IMR-90 (cell line): Measurements from ENCODE around the gene GPR142. TPM values are rescaled to one million over a fixed set of nuclear protein-coding genes. Genes with fewer than 3 reads are reported as not detected.

Experiments used
- ATAC-seq: fragments of 200-7000 bp; cut with Tn5 transposase; 2 replicates; pipeline ENCODE4 v1.9.1; 2020; ENCODE audit warnings: low read depth, mild to moderate bottlenecking, moderate library complexity
- BruUV-seq: library from RNA; stranded (reverse); fragments of 400-500 nt; replicated peaks from 2 replicates; lab custom pipeline; 2021; lab: Mats Ljungman, UMichigan
- CTCF ChIA-PET: fragments of 300-600 bp; formaldehyde crosslinking; extraction: SDS; loops from one replicate; lab custom pipeline; 2021; ENCODE audit warnings: antibody characterized with exemption; lab: Yijun Ruan, JAX
- POLR2A ChIA-PET: fragments of 300-600 bp; sonication (Branson Sonifier 250); formaldehyde crosslinking; loops from one replicate; lab custom pipeline; 2022; ENCODE audit warnings: antibody characterized with exemption; ENCODE audit not compliant: unreplicated experiment; lab: Charles Lee
- DNase-seq: peaks from one replicate; pipeline ENCODE4 v3.0.0; 2013
- H2AFZ ChIP-seq: replicated peaks from 2 replicates; pipeline ENCODE3; 2013; ENCODE audit warnings: low read length, mild to moderate bottlenecking; ENCODE audit not compliant: poor library complexity
- H2AK5ac ChIP-seq: 2 replicates; pipeline ENCODE4 v1.6.1; 2013; ENCODE audit warnings: low read depth, low read length, inconsistent platforms
- H2AK9ac ChIP-seq: replicated peaks from 2 replicates; pipeline ENCODE3; 2013; ENCODE audit warnings: mild to moderate bottlenecking, low read depth, low read length, moderate library complexity; ENCODE audit not compliant: poor library complexity
- H2BK120ac ChIP-seq: 2 replicates; pipeline ENCODE4 v1.6.1; 2013; ENCODE audit warnings: low read depth, low read length, inconsistent platforms
- H2BK15ac ChIP-seq: 3 replicates; pipeline ENCODE4 v1.6.1; 2013; ENCODE audit warnings: low read depth, low read length, inconsistent platforms
- H2BK20ac ChIP-seq: 2 replicates; pipeline ENCODE4 v1.6.1; 2013; ENCODE audit warnings: low read depth, mild to moderate bottlenecking, inconsistent platforms, low read length, moderate library complexity
- H2BK5ac ChIP-seq: 2 replicates; pipeline ENCODE4 v1.6.1; 2013; ENCODE audit warnings: mild to moderate bottlenecking, low read depth, low read length, inconsistent platforms; ENCODE audit not compliant: poor library complexity, severe bottlenecking
- H3K14ac ChIP-seq: replicated peaks from 2 replicates; pipeline ENCODE4 v1.6.1; 2013; ENCODE audit warnings: low read depth, low read length, inconsistent platforms
- H3K18ac ChIP-seq: 2 replicates; pipeline ENCODE4 v1.6.1; 2013; ENCODE audit warnings: low read depth, low read length, control low read depth
- H3K23ac ChIP-seq: 2 replicates; pipeline ENCODE4 v1.6.1; 2013; ENCODE audit warnings: low read depth, low read length, inconsistent platforms
- H3K27ac ChIP-seq: 2 replicates; pipeline ENCODE4 v1.5.1; 2013; ENCODE audit warnings: mild to moderate bottlenecking, control low read depth, low read length; ENCODE audit not compliant: insufficient read depth
- H3K27me3 ChIP-seq: 2 replicates; pipeline ENCODE4 v1.6.1; 2013; ENCODE audit warnings: low read length; ENCODE audit not compliant: control insufficient read depth, insufficient read depth
- H3K36me3 ChIP-seq: 2 replicates; pipeline ENCODE4 v1.6.1; 2013; ENCODE audit warnings: low read length, mixed read lengths; ENCODE audit not compliant: control insufficient read depth, insufficient read depth
- H3K4ac ChIP-seq: 2 replicates; pipeline ENCODE4 v1.6.1; 2013; ENCODE audit warnings: low read depth, low read length, inconsistent platforms
- H3K4me1 ChIP-seq: 2 replicates; pipeline ENCODE4 v1.6.1; 2013; ENCODE audit warnings: low read length, mixed read lengths; ENCODE audit not compliant: control insufficient read depth, insufficient read depth
- H3K4me2 ChIP-seq: 2 replicates; pipeline ENCODE4 v1.6.1; 2013; ENCODE audit warnings: low read depth, mild to moderate bottlenecking, control low read depth, low read length, moderate library complexity
- H3K4me3 ChIP-seq: 2 replicates; pipeline ENCODE4 v1.5.1; 2013; ENCODE audit warnings: low read depth, mild to moderate bottlenecking, control low read depth, low read length, moderate library complexity; ENCODE audit not compliant: insufficient read depth
- H3K56ac ChIP-seq: 2 replicates; pipeline ENCODE4 v1.6.1; 2013; ENCODE audit warnings: low read length, inconsistent platforms; ENCODE audit not compliant: insufficient read depth; ENCODE audit errors: extremely low read depth
- H3K79me1 ChIP-seq, 2 experiments: 2 replicates each; pipeline ENCODE4 v1.6.1; 2013; ENCODE audit warnings: low read length in 2 of 2, inconsistent platforms in 1 of 2, low read depth in 1 of 2
- H3K9ac ChIP-seq: 2 replicates; pipeline ENCODE4 v1.6.1; 2013; ENCODE audit warnings: low read depth, low read length, control low read depth
- H3K9me1 ChIP-seq: 2 replicates; pipeline ENCODE4 v1.6.1; 2013; ENCODE audit warnings: low read length, inconsistent platforms; ENCODE audit not compliant: insufficient read depth
- H3K9me3 ChIP-seq: 2 replicates; pipeline ENCODE4 v1.6.1; 2013; ENCODE audit warnings: low read length; ENCODE audit not compliant: control insufficient read depth, insufficient read depth
- H4K20me1 ChIP-seq: 2 replicates; pipeline ENCODE4 v1.6.1; 2013; ENCODE audit warnings: low read length, inconsistent platforms; ENCODE audit not compliant: insufficient read depth
- H4K5ac ChIP-seq: 2 replicates; pipeline ENCODE4 v1.6.1; 2013; ENCODE audit warnings: mild to moderate bottlenecking, low read depth, low read length, control low read depth
- H4K8ac ChIP-seq, 2 experiments: 2 replicates each; pipeline ENCODE4 v1.6.1; 2013; ENCODE audit warnings: low read depth in 2 of 2, low read length in 2 of 2, control low read depth in 1 of 2, inconsistent platforms in 1 of 2
- H4K91ac ChIP-seq: 2 replicates; pipeline ENCODE4 v1.6.1; 2013; ENCODE audit warnings: low read depth, low read length, inconsistent platforms; ENCODE audit not compliant: insufficient read depth
- CHD1 ChIP-seq: IDR thresholded peaks from 2 replicates; pipeline ENCODE4 v1.6.1; 2012; ENCODE audit warnings: low read depth, low read length, improper control_type of control experiment
- FOS ChIP-seq: fragments of 150-350 bp; IDR thresholded peaks from 2 replicates; pipeline ENCODE4 v1.6.1; 2016; ENCODE audit warnings: low read depth, low read length
- RCOR1 ChIP-seq: IDR thresholded peaks from 2 replicates; pipeline ENCODE4 v1.6.1; 2012; ENCODE audit warnings: mild to moderate bottlenecking, low read length, improper control_type of control experiment; ENCODE audit not compliant: insufficient replicate concordance
- WGBS, 2 experiments: methylation state at CpG; one replicate each; pipeline versions ENCODE4 v1.1.5 to v1.1.7; 2013; ENCODE audit warnings: missing lambda C conversion rate in 2 of 2; ENCODE audit not compliant: insufficient read length in 1 of 2; ENCODE audit errors: extremely low coverage in 2 of 2; 5-methylcytosine and 5-hydroxymethylcytosine counted together
- dilution Hi-C: fragments of 300-500 bp; cut with HindIII; formaldehyde crosslinking; loops from one replicate; pipeline ENCODE4 v1.14.3; 2018; ENCODE audit warnings: low sequenced_read_pairs; ENCODE audit not compliant: unreplicated experiment
- in situ Hi-C: fragments of 300-500 bp; cut with MboI; formaldehyde crosslinking; loops from 3 replicates; pipeline ENCODE4 v1.14.3; 2019; ENCODE audit warnings: low sequenced_read_pairs, inconsistent platforms, mixed read lengths
- intact Hi-C: fragments of 100-400 bp; cut with micrococcal nuclease; formaldehyde crosslinking; loops from 2 replicates; pipeline ENCODE4 v1.10.0; 2022
- polyA plus RNA-seq, 3 experiments: library from polyadenylated mRNA; depleted of rRNA; stranded (reverse); fragments of >200 nt; gene quantifications; 2 replicates each; pipeline ENCODE4 v1.2.3, GENCODE V29; 2012; ENCODE audit warnings: low replicate concordance in 1 of 3
- total RNA-seq: library from RNA; depleted of rRNA; stranded (reverse); fragments of >200 nt; gene quantifications from 2 replicates; pipeline ENCODE4 v1.2.3, GENCODE V29; 2012

GPR142 gene
- total and polyA plus RNA-seq, 2 of the 4 experiments (the other 2 are of a cell fraction), result not detected

DNA sequence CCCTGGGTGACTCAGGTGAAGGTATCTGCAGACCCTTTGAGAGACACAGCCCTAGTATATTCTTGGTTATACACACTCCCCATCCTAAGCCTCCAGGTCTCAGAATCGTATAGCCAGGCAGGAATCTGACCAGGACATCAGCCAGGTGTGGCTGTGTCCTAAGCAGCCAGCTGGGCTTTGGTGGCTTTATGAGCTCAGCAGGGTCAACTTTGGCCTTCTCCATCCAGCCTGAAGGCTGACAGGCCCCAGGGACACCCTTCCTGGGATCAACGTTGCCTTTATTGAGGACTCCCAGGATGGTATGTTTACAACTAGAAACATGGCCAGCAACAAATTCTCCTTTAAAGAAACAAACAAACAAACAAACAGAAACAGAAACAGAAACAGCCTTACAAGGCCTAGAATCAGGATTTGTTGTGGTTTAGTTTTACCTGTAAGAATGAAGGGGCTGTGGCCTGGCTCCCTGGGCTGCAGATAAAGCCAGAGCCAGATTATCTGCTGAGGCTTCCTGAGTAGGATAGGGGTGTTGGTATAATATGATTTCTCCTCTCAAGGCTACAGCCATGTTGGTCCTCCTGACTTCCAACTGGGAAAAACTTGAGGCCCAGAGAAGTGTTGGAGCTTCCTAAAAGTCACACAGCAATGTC lies 32.8 kb upstream of the GPR142 start:
- Histone ChIP-seq H4K20me1 (no peaks in the 10 kb centered on the region), H3K27ac (no peak overlapping the region), H3K4me2 (no peak overlapping the region), H2AK5ac (no peak overlapping the region), H3K9me1 (no peaks in the 10 kb centered on the region), H4K8ac (no peak overlapping the region), H3K36me3 (no peaks in the 10 kb centered on the region), H2AK9ac (no peak overlapping the region), H2BK20ac (no peak overlapping the region), H4K91ac (no peak overlapping the region), H3K18ac (no peak overlapping the region), H2BK5ac (no peak overlapping the region), H3K23ac (no peak overlapping the region), H2BK15ac (no peak overlapping the region), H3K27me3 (no peaks in the 10 kb centered on the region), H3K4me3 (no peak overlapping the region), H4K5ac (no peak overlapping the region), H2BK120ac (no peak overlapping the region), H2AFZ (no peak overlapping the region), H3K4ac (no peak overlapping the region), H3K4me1 (no peaks in the 10 kb centered on the region), H3K9me3 (no peaks in the 10 kb centered on the region), H3K79me1 (no peaks in the 10 kb centered on the region), H3K9ac (no peak overlapping the region), H3K56ac (no peak overlapping the region), H3K14ac (no peak overlapping the region)
- intact Hi-C loops, result no loop called here
- no peak for DNase-seq
- no TSS peak for BruUV-seq
- WGBS, 2 experiments, result 80% methylated on average over 1 of the region's 2 CpGs; no CpG with 5 or more reads in 1 of the 2 experiments
- no peak for TF ChIP-seq CHD1
- TF ChIP-seq RCOR1, result no peak
- TF ChIP-seq FOS, result no peak
- ChIA-PET CTCF (no interaction called here), POLR2A (no interaction called here)
- ATAC-seq, result no peak
- in situ Hi-C loops, result no loop called here
- dilution Hi-C loops, result no loop called here
